ENCODE data around the gene ENOX1.

ENOX1 gene

GRCh38 chr13:43596006-43596405, 190.8 kb downstream of the ENOX1 start:
- TF ChIP-seq ZBTB7A (tag by site-specific recombination; IDR thresholded peaks at IDR 0.05; ENCODE audit: low read depth) (no peak), ZNF184 (tag by site-specific recombination; IDR thresholded peaks at IDR 0.05) (no peak), ZNF19 (tag by site-specific recombination; IDR thresholded peaks at IDR 0.05; ENCODE audit: low read depth) (no peak), ZNF302 (tag by site-specific recombination; IDR thresholded peaks at IDR 0.05; ENCODE audit: low read depth) (no peak), ZNF837 (tag by site-specific recombination; IDR thresholded peaks at IDR 0.05) (no peak), ZNF426 (tag by site-specific recombination; IDR thresholded peaks at IDR 0.05) (no peak), SP3 (tag by site-specific recombination; IDR thresholded peaks at IDR 0.05) (no peak), PATZ1 (tag by site-specific recombination; IDR thresholded peaks at IDR 0.05) (no peak), HOXD13 (CRISPR knock-in tag; IDR thresholded peaks at IDR 0.05; ENCODE audit: borderline replicate concordance) (no peak), SCRT1 (tag by site-specific recombination; IDR thresholded peaks at IDR 0.05; ENCODE audit: borderline replicate concordance) (no peak)
- H3K9me3 ChIP-seq (ENCODE audit: control insufficient read depth, insufficient read depth, low read depth, low read length): no peaks in the 10 kb centered on the region
- CTCF ChIA-PET: no interaction called here
- H3K4me3 ChIP-seq (ENCODE audit: low read depth, low read length): no peak overlapping the region
- H3K27ac ChIP-seq (ENCODE audit: extremely low read depth, low read depth, low read length): no peak overlapping the region
- H3K4me1 ChIP-seq (ENCODE audit: control insufficient read depth, insufficient read depth, low read length): no peaks in the 10 kb centered on the region
- no peaks in the 10 kb centered on the region for H3K36me3 ChIP-seq (ENCODE audit: control insufficient read depth in 2 of 2, insufficient read depth in 1 of 2, low read length in 2 of 2)
- POLR2A ChIA-PET: no interaction called here

GRCh38 chr13:43587376-43587775, 199.4 kb downstream of the ENOX1 start:
- no peaks in the 10 kb centered on the region for H3K4me1 ChIP-seq (ENCODE audit: control insufficient read depth, insufficient read depth, low read length)
- H3K36me3 ChIP-seq (ENCODE audit: control insufficient read depth in 2 of 2, insufficient read depth in 1 of 2, low read length in 2 of 2): no peaks in the 10 kb centered on the region
- TF ChIP-seq ZFP69B (tag by site-specific recombination; IDR thresholded peaks at IDR 0.05): no peak
- TF ChIP-seq ZNF488 (tag by site-specific recombination; IDR thresholded peaks at IDR 0.05): no peak
- no peaks in the 10 kb centered on the region for H3K9me3 ChIP-seq (ENCODE audit: control insufficient read depth, insufficient read depth, low read depth, low read length)
- H3K27ac ChIP-seq (ENCODE audit: extremely low read depth, low read depth, low read length): no peak overlapping the region
- CTCF ChIA-PET: no interaction called here
- H3K4me3 ChIP-seq (ENCODE audit: low read depth, low read length): no peak overlapping the region
- POLR2A ChIA-PET: no interaction called here

GRCh38 chr13:43584751-43585150, 202.0 kb downstream of the ENOX1 start:
- CTCF ChIA-PET: no interaction called here
- H3K27ac ChIP-seq (ENCODE audit: extremely low read depth, low read depth, low read length): no peak overlapping the region
- no peaks in the 10 kb centered on the region for H3K9me3 ChIP-seq (ENCODE audit: control insufficient read depth, insufficient read depth, low read depth, low read length)
- H3K4me3 ChIP-seq (ENCODE audit: low read depth, low read length): no peak overlapping the region
- POLR2A ChIA-PET: no interaction called here
- no peaks in the 10 kb centered on the region for H3K4me1 ChIP-seq (ENCODE audit: control insufficient read depth, insufficient read depth, low read length)
- H3K36me3 ChIP-seq (ENCODE audit: control insufficient read depth in 2 of 2, insufficient read depth in 1 of 2, low read length in 2 of 2): no peaks in the 10 kb centered on the region
- TF ChIP-seq ZNF148 (tag by site-specific recombination; IDR thresholded peaks at IDR 0.05; ENCODE audit: borderline replicate concordance): no peak
- no peak for TF ChIP-seq ZNF2 (tag by site-specific recombination; IDR thresholded peaks at IDR 0.05)
- no peak for TF ChIP-seq KLF9 (tag by site-specific recombination; IDR thresholded peaks at IDR 0.05; ENCODE audit: low read depth)
- TF ChIP-seq ZNF768 (tag by site-specific recombination; IDR thresholded peaks at IDR 0.05): no peak
- TF ChIP-seq ZIC2 (tag by site-specific recombination; IDR thresholded peaks at IDR 0.05): no peak
- TF ChIP-seq ZFP69B (tag by site-specific recombination; IDR thresholded peaks at IDR 0.05): no peak
- no peak for TF ChIP-seq ZNF155 (tag by site-specific recombination; IDR thresholded peaks at IDR 0.05)
- TF ChIP-seq ZNF18 (tag by site-specific recombination; IDR thresholded peaks at IDR 0.05): no peak
- no peak for TF ChIP-seq TRIM28 (IDR thresholded peaks at IDR 0.05; ENCODE audit: borderline replicate concordance, low read length)
- TF ChIP-seq YY2 (tag by site-specific recombination; IDR thresholded peaks at IDR 0.05): no peak
- no peak for TF ChIP-seq ZBTB17 (tag by site-specific recombination; IDR thresholded peaks at IDR 0.05)
- no peak for TF ChIP-seq ZNF548 (tag by site-specific recombination; IDR thresholded peaks at IDR 0.05)
- no peak for TF ChIP-seq ZNF580 (tag by site-specific recombination; IDR thresholded peaks at IDR 0.05)
- TF ChIP-seq ZBTB20 (tag by site-specific recombination; IDR thresholded peaks at IDR 0.05): no peak

Measured in HEK293 (cell line).